Neuronal stem cell (in vitro differentiated cells): ENCODE measurements around the gene BLCAP.
A peak's percentile ranks its signal among the peaks of the same experiment; 100 is the strongest.

Experiments
- DNase-seq: peaks from one replicate; pipeline ENCODE4 v3.0.0-alpha.2; 2013; ENCODE audit warnings: low spot score
- H2AFZ ChIP-seq: one replicate; pipeline ENCODE4 v1.6.1; 2013; ENCODE audit warnings: mild to moderate bottlenecking, low read length, inconsistent platforms
- H2AK5ac ChIP-seq: 2 replicates; pipeline ENCODE4 v1.6.1; 2013; ENCODE audit warnings: low read depth, mild to moderate bottlenecking, inconsistent platforms, low read length, moderate library complexity, mixed read lengths
- H2BK120ac ChIP-seq: 2 replicates; pipeline ENCODE4 v1.6.1; 2013; ENCODE audit warnings: low read depth, mild to moderate bottlenecking, inconsistent platforms, low read length, moderate library complexity, mixed read lengths
- H2BK12ac ChIP-seq: one replicate; pipeline ENCODE4 v1.6.1; 2013; ENCODE audit warnings: low read length, inconsistent platforms
- H2BK15ac ChIP-seq: 2 replicates; pipeline ENCODE4 v1.6.1; 2013; ENCODE audit warnings: mild to moderate bottlenecking, low read length, inconsistent platforms, mixed read lengths
- H2BK5ac ChIP-seq: one replicate; pipeline ENCODE4 v1.6.1; 2013; ENCODE audit warnings: inconsistent platforms, mild to moderate bottlenecking, low read length, moderate library complexity
- H3K14ac ChIP-seq: one replicate; pipeline ENCODE4 v1.6.1; 2013; ENCODE audit warnings: low read length, inconsistent platforms
- H3K18ac ChIP-seq: 2 replicates; pipeline ENCODE4 v1.6.1; 2013; ENCODE audit warnings: low read length, inconsistent platforms
- H3K23ac ChIP-seq: 2 replicates; pipeline ENCODE4 v1.6.1; 2013; ENCODE audit warnings: low read depth, mild to moderate bottlenecking, mixed read lengths, low read length, inconsistent platforms; ENCODE audit not compliant: poor library complexity
- H3K27ac ChIP-seq: replicated peaks from 3 replicates; pipeline ENCODE4 v1.5.1; 2013; ENCODE audit warnings: low read length, inconsistent platforms
- H3K27me3 ChIP-seq, 3 experiments: 2 replicates each; pipeline ENCODE4 v1.6.1; 2013; ENCODE audit warnings: low read length in 3 of 3, mild to moderate bottlenecking in 2 of 3, inconsistent platforms in 1 of 3, low read depth in 1 of 3, mixed read lengths in 1 of 3, moderate library complexity in 1 of 3; ENCODE audit not compliant: control insufficient read depth in 3 of 3, insufficient read depth in 3 of 3
- H3K36me3 ChIP-seq, 2 donors: replicated peaks in 1 of 2; 2 replicates each; pipeline ENCODE4 v1.6.1; 2013; ENCODE audit warnings: low read length in 2 of 2; ENCODE audit not compliant: control insufficient read depth in 2 of 2, insufficient read depth in 2 of 2
- H3K4ac ChIP-seq: 2 replicates; pipeline ENCODE4 v1.6.1; 2013; ENCODE audit warnings: inconsistent platforms, mild to moderate bottlenecking, low read length, moderate library complexity
- H3K4me1 ChIP-seq, 2 donors: 1 replicate in 1 of 2; 2 replicates in 1 of 2; pipeline ENCODE4 v1.6.1; 2013; ENCODE audit warnings: low read length in 2 of 2, low read depth in 1 of 2; ENCODE audit not compliant: control insufficient read depth in 2 of 2, insufficient read depth in 1 of 2
- H3K4me2 ChIP-seq: one replicate; pipeline ENCODE4 v1.6.1; 2013; ENCODE audit warnings: mild to moderate bottlenecking, low read length, inconsistent platforms; ENCODE audit not compliant: insufficient read depth, poor library complexity, severe bottlenecking
- H3K4me3 ChIP-seq, 2 donors: 2 replicates each; pipeline ENCODE4 v1.5.1; 2013; ENCODE audit warnings: low read length in 2 of 2, mild to moderate bottlenecking in 2 of 2, inconsistent platforms in 1 of 2, moderate library complexity in 1 of 2
- H3K79me1 ChIP-seq: one replicate; pipeline ENCODE4 v1.6.1; 2013; ENCODE audit warnings: low read depth, mild to moderate bottlenecking, inconsistent platforms, low read length, moderate library complexity
- H3K9ac ChIP-seq: one replicate; pipeline ENCODE4 v1.6.1; 2013; ENCODE audit warnings: mild to moderate bottlenecking, low read depth, low read length, inconsistent platforms; ENCODE audit not compliant: poor library complexity
- H3K9me3 ChIP-seq, 2 donors: replicated peaks in 1 of 2; 2 replicates each; pipeline versions ENCODE3 to v1.6.1; 2013; ENCODE audit warnings: low read length in 2 of 2, mild to moderate bottlenecking in 2 of 2, inconsistent platforms in 1 of 2, low read depth in 1 of 2, mixed read lengths in 1 of 2, moderate library complexity in 1 of 2; ENCODE audit not compliant: control insufficient read depth in 2 of 2, insufficient read depth in 1 of 2
- H4K8ac ChIP-seq: one replicate; pipeline ENCODE4 v1.6.1; 2013; ENCODE audit warnings: low read depth, mild to moderate bottlenecking, inconsistent platforms, low read length, moderate library complexity
- H4K91ac ChIP-seq: one replicate; pipeline ENCODE4 v1.6.1; 2013; ENCODE audit warnings: low read length, low read depth, mild to moderate bottlenecking, inconsistent platforms; ENCODE audit not compliant: poor library complexity
- WGBS, 2 donors: extraction: QIAGEN DNeasy Blood & Tissue Kit; methylation state at CpG; one replicate each; pipeline ENCODE4 v1.1.7; 2013; ENCODE audit warnings: missing lambda C conversion rate in 2 of 2, mixed read lengths in 1 of 2; ENCODE audit not compliant: insufficient read length in 2 of 2, insufficient replicate concordance in 1 of 2; ENCODE audit errors: extremely low coverage in 2 of 2; 5-methylcytosine and 5-hydroxymethylcytosine counted together

Gene BLCAP

GRCh38 chr20:37574199-37574890, 46.7 kb upstream of the BLCAP start:
- no peak for DNase-seq
- Histone ChIP-seq H3K14ac (no peak overlapping the region), H3K4me2 (no peak overlapping the region), H2AFZ (no peak overlapping the region), H3K4me1 (peaks cover 0 to 2% of the 10 kb centered on the region in 2 donors), H2AK5ac (no peak overlapping the region), H3K27ac (no peak overlapping the region), H3K9ac (peak overlapping the region; percentile 72), H2BK120ac (no peak overlapping the region), H3K36me3 (no peaks in the 10 kb centered on the region), H4K91ac (no peak overlapping the region), H3K4ac (no peak overlapping the region), H3K27me3 (peaks cover 0 to 11% (median 0%) of the 10 kb centered on the region in 3 experiments), H2BK15ac (peak overlapping the region; percentile 15), H2BK5ac (no peak overlapping the region), H3K23ac (peak overlapping the region; percentile 38), H3K79me1 (peaks cover 3% of the 10 kb centered on the region), H4K8ac (no peak overlapping the region), H3K4me3 (peak overlapping the region in 1 of 2 donors; percentile 51), H3K9me3 (peaks cover 0 to 3% of the 10 kb centered on the region in 2 donors), H3K18ac (peak overlapping the region; percentile 77), H2BK12ac (peak overlapping the region; percentile 63)
- WGBS, 2 donors: no CpG with 5 or more reads among the region's 5 CpGs

DNA sequence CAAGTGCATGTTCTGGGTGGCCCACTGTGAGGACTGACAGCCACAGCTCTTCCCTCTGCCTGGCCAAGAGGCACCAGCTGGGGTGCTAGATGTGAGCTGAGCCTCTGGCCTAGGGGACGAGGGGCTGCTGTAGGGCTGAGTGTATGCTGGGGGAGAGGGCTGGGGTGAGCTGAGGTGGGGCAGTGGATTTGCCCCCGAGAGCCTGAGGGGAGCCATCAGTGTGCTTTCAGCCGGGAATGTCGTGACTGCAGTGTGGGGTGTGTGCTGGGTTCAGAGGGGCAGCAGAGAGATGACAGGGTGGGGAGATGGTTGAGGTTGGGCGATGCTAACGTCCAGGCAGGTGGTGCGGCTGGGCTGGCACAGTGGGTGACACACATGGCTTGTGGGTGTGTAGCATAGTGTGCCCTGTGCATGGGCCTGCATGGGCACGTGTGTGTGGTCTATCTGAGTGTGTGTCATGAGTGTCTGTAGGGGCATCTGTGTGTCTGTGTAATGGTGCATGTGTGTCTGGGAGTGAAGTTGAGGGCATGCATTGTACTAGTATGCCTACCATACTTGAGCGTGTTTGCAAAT, 46.0 kb upstream of the BLCAP start:
- H3K9ac ChIP-seq: peak overlapping the region; percentile 72
- peak overlapping the region in 1 of 2 donors; percentile 51 for H3K4me3 ChIP-seq
- H3K4me2 ChIP-seq: no peak overlapping the region
- no peak overlapping the region for H3K27ac ChIP-seq
- H3K79me1 ChIP-seq: peaks cover 3% of the 10 kb centered on the region
- no peak overlapping the region for H2BK5ac ChIP-seq
- WGBS, 2 donors: no CpG with 5 or more reads among the region's 9 CpGs
- H3K4me1 ChIP-seq: peaks cover 0 to 2% of the 10 kb centered on the region in 2 donors
- no peak overlapping the region for H4K91ac ChIP-seq
- no peaks in the 10 kb centered on the region for H3K36me3 ChIP-seq
- no peak overlapping the region for H2BK120ac ChIP-seq
- no peak overlapping the region for H2AFZ ChIP-seq
- peak overlapping the region; percentile 77 for H3K18ac ChIP-seq
- no peak overlapping the region for H3K14ac ChIP-seq
- H4K8ac ChIP-seq: peak overlapping the region; percentile 9
- H3K9me3 ChIP-seq: peaks cover 0 to 3% of the 10 kb centered on the region in 2 donors
- no peak overlapping the region for H3K4ac ChIP-seq
- peaks cover 0 to 13% (median 0%) of the 10 kb centered on the region in 3 experiments for H3K27me3 ChIP-seq
- no peak overlapping the region for H2BK15ac ChIP-seq
- H3K23ac ChIP-seq: peak overlapping the region; percentile 38
- H2AK5ac ChIP-seq: no peak overlapping the region
- no peak for DNase-seq
- H2BK12ac ChIP-seq: peak overlapping the region; percentile 63

DNA sequence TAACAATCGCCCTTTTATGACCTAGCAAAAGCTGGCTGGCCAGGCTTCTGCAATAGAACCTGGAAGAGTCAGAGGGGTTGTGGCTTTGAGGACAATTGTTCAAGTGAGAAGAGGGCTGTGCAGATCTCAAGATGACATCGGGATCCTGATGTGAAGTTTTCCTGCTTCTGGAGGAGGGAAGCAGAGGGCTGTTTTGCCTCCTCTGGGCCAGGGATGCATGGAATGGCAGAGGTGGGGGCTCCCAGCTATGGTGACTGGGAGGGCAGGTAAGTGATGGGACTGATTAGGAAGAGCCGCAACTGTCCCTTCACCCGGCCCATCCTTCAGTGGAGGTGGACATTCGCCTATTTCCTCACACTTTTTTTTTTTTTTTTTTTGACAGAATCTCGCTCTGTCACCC, 43.4 kb upstream of the BLCAP start:
- no peak for DNase-seq
- no peak overlapping the region for H2AFZ ChIP-seq
- no CpG with 5 or more reads among the region's 6 CpGs for WGBS, 2 donors

GRCh38 chr20:37570419-37570818, 42.7 kb upstream of the BLCAP start:
- peaks cover 3% of the 10 kb centered on the region for H3K79me1 ChIP-seq
- H3K4me2 ChIP-seq: no peak overlapping the region
- H3K36me3 ChIP-seq: no peaks in the 10 kb centered on the region
- peaks cover 0 to 3% of the 10 kb centered on the region in 2 donors for H3K9me3 ChIP-seq
- no peak overlapping the region for H2AK5ac ChIP-seq
- no peak overlapping the region for H2BK5ac ChIP-seq
- no peak overlapping the region for H3K23ac ChIP-seq
- H3K4ac ChIP-seq: no peak overlapping the region
- H4K8ac ChIP-seq: no peak overlapping the region
- no peak overlapping the region for H3K27ac ChIP-seq
- H2BK120ac ChIP-seq: no peak overlapping the region
- no peak overlapping the region for H4K91ac ChIP-seq
- no peak overlapping the region for H3K18ac ChIP-seq
- H2AFZ ChIP-seq: no peak overlapping the region
- H3K9ac ChIP-seq: no peak overlapping the region
- no peak overlapping the region for H3K14ac ChIP-seq
- H2BK12ac ChIP-seq: no peak overlapping the region
- WGBS, 2 donors: no CpG with 5 or more reads among the region's 1 CpG
- H3K27me3 ChIP-seq: peaks cover 0 to 16% (median 0%) of the 10 kb centered on the region in 3 experiments
- H3K4me1 ChIP-seq: peaks cover 12 to 16% of the 10 kb centered on the region in 2 donors
- H3K4me3 ChIP-seq: no peak overlapping the region
- no peak overlapping the region for H2BK15ac ChIP-seq
- no peak for DNase-seq

More for the DNA sequence above, 43.4 kb upstream of the BLCAP start:
- no peak overlapping the region for H3K27ac ChIP-seq
- H3K4me1 ChIP-seq: peaks cover 11 to 12% of the 10 kb centered on the region in 2 donors
- H3K79me1 ChIP-seq: peaks cover 3% of the 10 kb centered on the region
- H4K91ac ChIP-seq: no peak overlapping the region
- no peak overlapping the region for H3K4me3 ChIP-seq
- H2BK15ac ChIP-seq: no peak overlapping the region
- no peak overlapping the region for H2AK5ac ChIP-seq
- H3K27me3 ChIP-seq: peaks cover 0 to 16% (median 0%) of the 10 kb centered on the region in 3 experiments
- H3K4me2 ChIP-seq: no peak overlapping the region
- H2BK120ac ChIP-seq: no peak overlapping the region
- H3K14ac ChIP-seq: no peak overlapping the region
- H2BK12ac ChIP-seq: no peak overlapping the region
- no peak overlapping the region for H2BK5ac ChIP-seq
- no peaks in the 10 kb centered on the region for H3K36me3 ChIP-seq
- H3K23ac ChIP-seq: no peak overlapping the region
- peaks cover 0 to 3% of the 10 kb centered on the region in 2 donors for H3K9me3 ChIP-seq
- H3K18ac ChIP-seq: no peak overlapping the region
- H3K9ac ChIP-seq: no peak overlapping the region
- H4K8ac ChIP-seq: no peak overlapping the region
- no peak overlapping the region for H3K4ac ChIP-seq
